ENCODE data around the gene SUCLG2. TPM values are rescaled to one million over a fixed set of nuclear protein-coding genes. Genes with fewer than 3 reads are reported as not detected.

Gene SUCLG2, protein sequence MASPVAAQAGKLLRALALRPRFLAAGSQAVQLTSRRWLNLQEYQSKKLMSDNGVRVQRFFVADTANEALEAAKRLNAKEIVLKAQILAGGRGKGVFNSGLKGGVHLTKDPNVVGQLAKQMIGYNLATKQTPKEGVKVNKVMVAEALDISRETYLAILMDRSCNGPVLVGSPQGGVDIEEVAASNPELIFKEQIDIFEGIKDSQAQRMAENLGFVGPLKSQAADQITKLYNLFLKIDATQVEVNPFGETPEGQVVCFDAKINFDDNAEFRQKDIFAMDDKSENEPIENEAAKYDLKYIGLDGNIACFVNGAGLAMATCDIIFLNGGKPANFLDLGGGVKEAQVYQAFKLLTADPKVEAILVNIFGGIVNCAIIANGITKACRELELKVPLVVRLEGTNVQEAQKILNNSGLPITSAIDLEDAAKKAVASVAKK
- total RNA-seq: 10 to 100 TPM; 52.1 to 53.9 TPM

GRCh38 chr3:67654099-67654843, at the start of gene SUCLG2:
TSS of gene SUCLG2 (minus strand) at chr3:67654612. CDS start at chr3:67654586, 26 bp downstream.

All from activated naive CD4-positive, alpha-beta T cell treated with anti-CD3 and anti-CD28 coated beads, Interleukin-2, amount 10 ng/mL, durations not matched to agents 5 hours and 36 hours (primary cell).